Glutamatergic neuron (in vitro differentiated cells): ENCODE data around the gene HDAC4. TPM values are rescaled to one million over a fixed set of nuclear protein-coding genes. Genes with fewer than 3 reads are reported as not detected.

Experiments
- DNase-seq: peaks from one replicate; pipeline ENCODE4 v3.0.0; 2022
- H3K27ac Mint-ChIP-seq: one replicate; pipeline ENCODE4 v1.8.0; 2020; ENCODE audit warnings: mild to moderate bottlenecking, mixed read lengths, inconsistent platforms; ENCODE audit not compliant: unreplicated experiment
- H3K27me3 Mint-ChIP-seq: one replicate; pipeline ENCODE4 v1.8.0; 2020; ENCODE audit warnings: mild to moderate bottlenecking, moderate library complexity, mixed read lengths, inconsistent platforms; ENCODE audit not compliant: unreplicated experiment
- H3K36me3 Mint-ChIP-seq: one replicate; pipeline ENCODE4 v1.8.0; 2020; ENCODE audit warnings: mild to moderate bottlenecking, mixed read lengths, inconsistent platforms; ENCODE audit not compliant: unreplicated experiment
- H3K4me1 Mint-ChIP-seq: one replicate; pipeline ENCODE4 v1.8.0; 2020; ENCODE audit warnings: mild to moderate bottlenecking, low read depth, mixed read lengths, inconsistent platforms; ENCODE audit not compliant: unreplicated experiment
- H3K4me3 Mint-ChIP-seq: one replicate; pipeline ENCODE4 v1.8.0; 2020; ENCODE audit warnings: mild to moderate bottlenecking, mixed read lengths, inconsistent platforms; ENCODE audit not compliant: unreplicated experiment
- H3K9me3 Mint-ChIP-seq: one replicate; pipeline ENCODE4 v1.8.0; 2020; ENCODE audit warnings: mild to moderate bottlenecking, moderate library complexity, mixed read lengths, inconsistent platforms; ENCODE audit not compliant: unreplicated experiment
- CTCF ChIP-seq: fragments of 200-600 bp; sonication (generic); IDR thresholded peaks from one replicate; pipeline ENCODE4 v1.5.0; 2021; ENCODE audit not compliant: partially characterized antibody, unreplicated experiment
- total RNA-seq: library from RNA; stranded (reverse); fragmentation: NEBNext Ultra II Directional; extraction: Animal tissue kit (Norgen Biotek cat#: 25700); gene quantifications from one replicate; pipeline ENCODE4 v1.2.1, GENCODE V29; 2021; ENCODE audit not compliant: unreplicated experiment

HDAC4 gene
- total RNA-seq, 1 donor from 2014 or later: 90.6 TPM

- H3K4me3 Mint-ChIP-seq: peak overlapping the region; percentile 64
- H3K9me3 Mint-ChIP-seq: peaks cover 26% of the 10 kb centered on the region
- peaks cover 65% of the 10 kb centered on the region for H3K4me1 Mint-ChIP-seq
- H3K27ac Mint-ChIP-seq: peak overlapping the region; percentile 96
- TF ChIP-seq CTCF: no peak
- H3K36me3 Mint-ChIP-seq: no peaks in the 10 kb centered on the region
- H3K27me3 Mint-ChIP-seq: peaks cover 7% of the 10 kb centered on the region
- no peak for DNase-seq
Observed at GRCh38 chr2:239300242-239300641, 100.6 kb downstream of the HDAC4 start.

- Mint-ChIP-seq H3K4me1 (peaks cover 58% of the 10 kb centered on the region), H3K4me3 (peak overlapping the region; percentile 64)
- peak; percentile 78 for DNase-seq
Observed at GRCh38 chr2:239299218-239299939, 101.4 kb downstream of the HDAC4 start.

GRCh38 chr2:239298116-239298804 is 102.6 kb downstream of the HDAC4 start:
- Mint-ChIP-seq H3K36me3 (no peaks in the 10 kb centered on the region), H3K4me1 (peaks cover 55% of the 10 kb centered on the region), H3K27me3 (peaks cover 11% of the 10 kb centered on the region), H3K27ac (peak overlapping the region; percentile 73), H3K9me3 (peaks cover 20% of the 10 kb centered on the region), H3K4me3 (no peak overlapping the region)
- no peak for DNase-seq
- TF ChIP-seq CTCF: no peak

More at GRCh38 chr2:239299218-239299939, 101.4 kb downstream of the HDAC4 start:
- no peaks in the 10 kb centered on the region for H3K36me3 Mint-ChIP-seq
- no peak for TF ChIP-seq CTCF
- peaks cover 8% of the 10 kb centered on the region for H3K27me3 Mint-ChIP-seq
- peaks cover 27% of the 10 kb centered on the region for H3K9me3 Mint-ChIP-seq
- H3K27ac Mint-ChIP-seq: peak overlapping the region; percentile 96

GRCh38 chr2:239297142-239298004 is 103.4 kb downstream of the HDAC4 start:
- no peak for DNase-seq
- H3K27me3 Mint-ChIP-seq: peaks cover 13% of the 10 kb centered on the region
- H3K4me3 Mint-ChIP-seq: no peak overlapping the region

More at GRCh38 chr2:239297142-239298004, 103.4 kb downstream of the HDAC4 start:
- no peak for TF ChIP-seq CTCF
- peaks cover 56% of the 10 kb centered on the region for H3K4me1 Mint-ChIP-seq
- H3K9me3 Mint-ChIP-seq: peaks cover 21% of the 10 kb centered on the region
- H3K36me3 Mint-ChIP-seq: no peaks in the 10 kb centered on the region
- no peak overlapping the region for H3K27ac Mint-ChIP-seq
